Measurements from ENCODE around the gene CNTNAP4.

GRCh38 chr16:76228546-76229146 is 48.6 kb upstream of the CNTNAP4 start:
- no peak for TF ChIP-seq ZNF274 (IDR thresholded peaks at IDR 0.05; ENCODE audit: low read depth, low read length)
- TF ChIP-seq SUZ12 (IDR thresholded peaks at IDR 0.05; ENCODE audit: extremely low read depth, insufficient read depth, insufficient read length), result no peak

All from NT2/D1 (cell line).